GM23338 (cell line): ENCODE data around the gene RGS7. TPM values are rescaled to one million over a fixed set of nuclear protein-coding genes. Genes with fewer than 3 reads are reported as not detected.

Experiments used
- ATAC-seq: fragments of 200-7000 bp; cut with Tn5 transposase; 3 replicates; pipeline ENCODE4 v1.9.1; 2020
- DNase-seq: peaks from one replicate; pipeline ENCODE4 v3.0.0-alpha.2; 2015; ENCODE audit warnings: low spot score
- H2AFZ ChIP-seq: fragments of 200-600 bp; sonication (generic); 2 replicates; pipeline ENCODE4 v1.8.0; 2016; ENCODE audit warnings: antibody characterized with exemption, mild to moderate bottlenecking, moderate library complexity
- H3F3A ChIP-seq: fragments of 200-600 bp; sonication (generic); replicated peaks from 2 replicates; pipeline ENCODE4 v1.8.0; 2017; ENCODE audit warnings: antibody characterized with exemption, mixed run types, low read depth
- H3K27ac ChIP-seq: fragments of 200-600 bp; sonication (generic); 2 replicates; pipeline ENCODE4 v1.6.1; 2016; ENCODE audit warnings: low read depth
- H3K27me3 ChIP-seq: fragments of 200-600 bp; sonication (generic); 2 replicates; pipeline ENCODE4 v1.8.0; 2016; ENCODE audit warnings: mild to moderate bottlenecking, mixed run types, moderate library complexity; ENCODE audit not compliant: insufficient read depth
- H3K36me3 ChIP-seq: fragments of 200-600 bp; sonication (generic); 2 replicates; pipeline ENCODE4 v1.8.0; 2016; ENCODE audit warnings: mild to moderate bottlenecking; ENCODE audit not compliant: insufficient read depth
- H3K4me1 ChIP-seq: fragments of 200-600 bp; sonication (generic); 2 replicates; pipeline ENCODE4 v1.8.0; 2016; ENCODE audit warnings: mild to moderate bottlenecking, moderate library complexity; ENCODE audit not compliant: insufficient read depth
- H3K4me2 ChIP-seq: fragments of 200-600 bp; sonication (generic); 2 replicates; pipeline ENCODE4 v1.7.1; 2017; ENCODE audit warnings: mixed run types
- H3K4me3 ChIP-seq: fragments of 200-600 bp; sonication (generic); 2 replicates; pipeline ENCODE4 v1.6.1; 2016; ENCODE audit warnings: mixed run types
- H3K79me2 ChIP-seq: fragments of 200-600 bp; sonication (generic); replicated peaks from 2 replicates; pipeline ENCODE4 v1.8.0; 2017; ENCODE audit warnings: mild to moderate bottlenecking; ENCODE audit not compliant: insufficient read depth
- H3K9me2 ChIP-seq: fragments of 200-600 bp; sonication (generic); 2 replicates; pipeline ENCODE4 v1.8.0; 2017; ENCODE audit not compliant: insufficient read depth
- H4K20me1 ChIP-seq: fragments of 200-600 bp; sonication (generic); replicated peaks from 2 replicates; pipeline ENCODE4 v1.8.0; 2017; ENCODE audit warnings: mild to moderate bottlenecking; ENCODE audit not compliant: insufficient read depth
- H3K27ac Mint-ChIP-seq: 2 replicates; pipeline ENCODE4 v1.8.0; 2020; ENCODE audit warnings: inconsistent platforms, mild to moderate bottlenecking, moderate library complexity, mixed read lengths
- H3K27me3 Mint-ChIP-seq: 3 replicates; pipeline ENCODE4 v1.8.0; 2022; ENCODE audit warnings: low read depth, mild to moderate bottlenecking, moderate library complexity, mixed read lengths, inconsistent platforms; ENCODE audit not compliant: insufficient read depth, poor library complexity
- H3K36me3 Mint-ChIP-seq: 3 replicates; pipeline ENCODE4 v1.8.0; 2021; ENCODE audit warnings: low read depth, mild to moderate bottlenecking, inconsistent platforms, moderate library complexity, mixed read lengths
- H3K4me1 Mint-ChIP-seq: 3 replicates; pipeline ENCODE4 v1.8.0; 2020; ENCODE audit warnings: mild to moderate bottlenecking, inconsistent platforms, mixed read lengths
- H3K4me3 Mint-ChIP-seq: 3 replicates; pipeline ENCODE4 v1.8.0; 2021; ENCODE audit warnings: moderate library complexity, mild to moderate bottlenecking, inconsistent platforms, mixed read lengths
- H3K9me3 Mint-ChIP-seq: 3 replicates; pipeline ENCODE4 v1.8.0; 2020; ENCODE audit warnings: moderate library complexity, mild to moderate bottlenecking, inconsistent platforms, mixed read lengths
- CREB1 ChIP-seq: fragments of 250-450 bp; sonication (Bioruptor Pico); IDR thresholded peaks from 2 replicates; pipeline ENCODE4 v1.5.0; 2020; ENCODE audit warnings: low read depth, mild to moderate bottlenecking, moderate library complexity
- EZH2 ChIP-seq: fragments of 200-600 bp; sonication (generic); IDR thresholded peaks from one replicate; pipeline ENCODE4 v1.8.0; 2017; ENCODE audit warnings: antibody characterized with exemption, mild to moderate bottlenecking, low read depth; ENCODE audit not compliant: unreplicated experiment
- EZH2phosphoT487 ChIP-seq: fragments of 200-600 bp; sonication (generic); IDR thresholded peaks from one replicate; pipeline ENCODE4 v1.8.1; 2018; ENCODE audit warnings: antibody characterized with exemption; ENCODE audit not compliant: unreplicated experiment
- JUNB ChIP-seq: IDR thresholded peaks from one replicate; pipeline ENCODE4 v1.6.1; 2016; ENCODE audit warnings: antibody characterized with exemption; ENCODE audit not compliant: unreplicated experiment
- NANOG ChIP-seq: IDR thresholded peaks from 2 replicates; pipeline ENCODE4 v1.6.1; 2016; ENCODE audit warnings: antibody characterized with exemption, borderline replicate concordance
- POLR2AphosphoS5 ChIP-seq: IDR thresholded peaks from 2 replicates; pipeline ENCODE4 v1.6.1; 2016; ENCODE audit warnings: antibody characterized with exemption, low read depth
- STAT1 ChIP-seq: IDR thresholded peaks from one replicate; pipeline ENCODE4 v1.6.1; 2016; ENCODE audit warnings: antibody characterized with exemption; ENCODE audit not compliant: unreplicated experiment
- ZNF114 ChIP-seq: fragments of 250-450 bp; sonication (Bioruptor Pico); IDR thresholded peaks from 2 replicates; pipeline ENCODE4 v1.5.0; 2020; ENCODE audit warnings: mild to moderate bottlenecking, moderate library complexity
- ZNF331 ChIP-seq: fragments of 250-450 bp; sonication (Bioruptor Pico); IDR thresholded peaks from 2 replicates; pipeline ENCODE4 v1.5.0; 2020; ENCODE audit warnings: low read depth, mild to moderate bottlenecking, moderate library complexity
- polyA plus RNA-seq: library from polyadenylated mRNA; unstranded; fragments of >200 nt; fragmentation: Nextera tagmentation; extraction: Ambion mirVana; gene quantifications from 2 replicates; pipeline ENCODE4 v1.2.1, GENCODE V29; 2016
- total RNA-seq: library from RNA; depleted of rRNA; stranded (reverse); fragments of >200 nt; shearing (Covaris generic); gene quantifications from 2 replicates; pipeline ENCODE4 v1.2.3, GENCODE V29; 2014
- TF ChIP-seq, protein P1 (sequence below): fragments of 250-450 bp; sonication (Bioruptor Pico); IDR thresholded peaks from 2 replicates; pipeline ENCODE4 v1.5.0; 2020; ENCODE audit warnings: mild to moderate bottlenecking, moderate library complexity
- TF ChIP-seq, protein P2 (sequence below): IDR thresholded peaks from one replicate; pipeline ENCODE4 v1.6.1; 2018; ENCODE audit warnings: antibody characterized with exemption; ENCODE audit not compliant: unreplicated experiment
- TF ChIP-seq, protein P3 (sequence below): IDR thresholded peaks from 2 replicates; pipeline ENCODE4 v1.6.1; 2016; ENCODE audit warnings: antibody characterized with exemption
- TF ChIP-seq, protein P4 (sequence below), 2 experiments: fragments of 200-600 bp in 1 of 2; sonication (generic) in 1 of 2; conservative IDR thresholded peaks; 2 replicates each; pipeline versions ENCODE4 v1.5.1 to v1.6.1; 2016 to 2017; ENCODE audit warnings: antibody characterized with exemption in 2 of 2, low read depth in 2 of 2, mild to moderate bottlenecking in 2 of 2, moderate library complexity in 1 of 2

RGS7 gene
- total and polyA plus RNA-seq, 2 experiments from 2014 or later, result 2.0 to 2.2 TPM

DNA sequence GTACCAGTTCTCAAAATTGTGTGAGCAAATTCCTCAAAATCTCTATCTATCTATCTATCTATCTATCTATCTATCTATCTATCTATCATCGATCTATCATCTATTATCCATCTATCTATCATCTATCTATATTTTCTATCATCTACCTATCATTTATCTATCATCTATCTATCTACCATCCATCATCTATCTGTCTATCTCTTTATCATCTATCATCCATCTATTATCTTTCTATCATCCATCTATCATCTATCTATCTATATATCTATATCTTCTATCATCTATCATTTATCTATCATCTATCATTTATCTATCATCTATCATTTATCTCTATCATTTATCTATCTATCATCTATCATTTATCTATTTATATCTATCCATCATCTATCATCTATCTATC, 380.3 kb downstream of the RGS7 start:
- Histone ChIP-seq H3K27me3 (no peaks in the 10 kb centered on the region), H3K27ac (no peak overlapping the region), H4K20me1 (no peaks in the 10 kb centered on the region), H2AFZ (no peak overlapping the region), H3F3A (no peaks in the 10 kb centered on the region), H3K4me2 (no peak overlapping the region), H3K4me1 (no peaks in the 10 kb centered on the region), H3K36me3 (no peaks in the 10 kb centered on the region), H3K79me2 (no peaks in the 10 kb centered on the region), H3K4me3 (no peak overlapping the region), H3K9me2 (no peaks in the 10 kb centered on the region)
- DNase-seq (no peak), ATAC-seq (no peak)
- Mint-ChIP-seq H3K27me3 (no peaks in the 10 kb centered on the region), H3K27ac (no peak overlapping the region), H3K4me3 (no peak overlapping the region), H3K4me1 (no peaks in the 10 kb centered on the region), H3K9me3 (no peaks in the 10 kb centered on the region; the same call in 2 of the 3 replicates), H3K36me3 (no peaks in the 10 kb centered on the region)
- no peak for TF ChIP-seq NANOG
- TF ChIP-seq CREB1 (CRISPR knock-in tag), result no peak
- TF ChIP-seq, protein P1, sequence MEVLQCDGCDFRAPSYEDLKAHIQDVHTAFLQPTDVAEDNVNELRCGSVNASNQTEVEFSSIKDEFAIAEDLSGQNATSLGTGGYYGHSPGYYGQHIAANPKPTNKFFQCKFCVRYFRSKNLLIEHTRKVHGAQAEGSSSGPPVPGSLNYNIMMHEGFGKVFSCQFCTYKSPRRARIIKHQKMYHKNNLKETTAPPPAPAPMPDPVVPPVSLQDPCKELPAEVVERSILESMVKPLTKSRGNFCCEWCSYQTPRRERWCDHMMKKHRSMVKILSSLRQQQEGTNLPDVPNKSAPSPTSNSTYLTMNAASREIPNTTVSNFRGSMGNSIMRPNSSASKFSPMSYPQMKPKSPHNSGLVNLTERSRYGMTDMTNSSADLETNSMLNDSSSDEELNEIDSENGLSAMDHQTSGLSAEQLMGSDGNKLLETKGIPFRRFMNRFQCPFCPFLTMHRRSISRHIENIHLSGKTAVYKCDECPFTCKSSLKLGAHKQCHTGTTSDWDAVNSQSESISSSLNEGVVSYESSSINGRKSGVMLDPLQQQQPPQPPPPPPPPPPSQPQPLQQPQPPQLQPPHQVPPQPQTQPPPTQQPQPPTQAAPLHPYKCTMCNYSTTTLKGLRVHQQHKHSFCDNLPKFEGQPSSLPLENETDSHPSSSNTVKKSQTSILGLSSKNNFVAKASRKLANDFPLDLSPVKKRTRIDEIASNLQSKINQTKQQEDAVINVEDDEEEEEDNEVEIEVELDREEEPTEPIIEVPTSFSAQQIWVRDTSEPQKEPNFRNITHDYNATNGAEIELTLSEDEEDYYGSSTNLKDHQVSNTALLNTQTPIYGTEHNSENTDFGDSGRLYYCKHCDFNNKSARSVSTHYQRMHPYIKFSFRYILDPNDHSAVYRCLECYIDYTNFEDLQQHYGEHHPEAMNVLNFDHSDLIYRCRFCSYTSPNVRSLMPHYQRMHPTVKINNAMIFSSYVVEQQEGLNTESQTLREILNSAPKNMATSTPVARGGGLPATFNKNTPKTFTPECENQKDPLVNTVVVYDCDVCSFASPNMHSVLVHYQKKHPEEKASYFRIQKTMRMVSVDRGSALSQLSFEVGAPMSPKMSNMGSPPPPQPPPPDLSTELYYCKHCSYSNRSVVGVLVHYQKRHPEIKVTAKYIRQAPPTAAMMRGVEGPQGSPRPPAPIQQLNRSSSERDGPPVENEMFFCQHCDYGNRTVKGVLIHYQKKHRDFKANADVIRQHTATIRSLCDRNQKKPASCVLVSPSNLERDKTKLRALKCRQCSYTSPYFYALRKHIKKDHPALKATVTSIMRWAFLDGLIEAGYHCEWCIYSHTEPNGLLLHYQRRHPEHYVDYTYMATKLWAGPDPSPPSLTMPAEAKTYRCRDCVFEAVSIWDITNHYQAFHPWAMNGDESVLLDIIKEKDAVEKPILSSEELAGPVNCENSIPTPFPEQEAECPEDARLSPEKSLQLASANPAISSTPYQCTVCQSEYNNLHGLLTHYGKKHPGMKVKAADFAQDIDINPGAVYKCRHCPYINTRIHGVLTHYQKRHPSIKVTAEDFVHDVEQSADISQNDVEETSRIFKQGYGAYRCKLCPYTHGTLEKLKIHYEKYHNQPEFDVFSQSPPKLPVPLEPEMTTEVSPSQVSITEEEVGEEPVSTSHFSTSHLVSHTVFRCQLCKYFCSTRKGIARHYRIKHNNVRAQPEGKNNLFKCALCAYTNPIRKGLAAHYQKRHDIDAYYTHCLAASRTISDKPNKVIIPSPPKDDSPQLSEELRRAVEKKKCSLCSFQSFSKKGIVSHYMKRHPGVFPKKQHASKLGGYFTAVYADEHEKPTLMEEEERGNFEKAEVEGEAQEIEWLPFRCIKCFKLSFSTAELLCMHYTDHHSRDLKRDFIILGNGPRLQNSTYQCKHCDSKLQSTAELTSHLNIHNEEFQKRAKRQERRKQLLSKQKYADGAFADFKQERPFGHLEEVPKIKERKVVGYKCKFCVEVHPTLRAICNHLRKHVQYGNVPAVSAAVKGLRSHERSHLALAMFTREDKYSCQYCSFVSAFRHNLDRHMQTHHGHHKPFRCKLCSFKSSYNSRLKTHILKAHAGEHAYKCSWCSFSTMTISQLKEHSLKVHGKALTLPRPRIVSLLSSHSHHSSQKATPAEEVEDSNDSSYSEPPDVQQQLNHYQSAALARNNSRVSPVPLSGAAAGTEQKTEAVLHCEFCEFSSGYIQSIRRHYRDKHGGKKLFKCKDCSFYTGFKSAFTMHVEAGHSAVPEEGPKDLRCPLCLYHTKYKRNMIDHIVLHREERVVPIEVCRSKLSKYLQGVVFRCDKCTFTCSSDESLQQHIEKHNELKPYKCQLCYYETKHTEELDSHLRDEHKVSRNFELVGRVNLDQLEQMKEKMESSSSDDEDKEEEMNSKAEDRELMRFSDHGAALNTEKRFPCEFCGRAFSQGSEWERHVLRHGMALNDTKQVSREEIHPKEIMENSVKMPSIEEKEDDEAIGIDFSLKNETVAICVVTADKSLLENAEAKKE (CRISPR knock-in tag), result no peak
- TF ChIP-seq, protein P2, sequence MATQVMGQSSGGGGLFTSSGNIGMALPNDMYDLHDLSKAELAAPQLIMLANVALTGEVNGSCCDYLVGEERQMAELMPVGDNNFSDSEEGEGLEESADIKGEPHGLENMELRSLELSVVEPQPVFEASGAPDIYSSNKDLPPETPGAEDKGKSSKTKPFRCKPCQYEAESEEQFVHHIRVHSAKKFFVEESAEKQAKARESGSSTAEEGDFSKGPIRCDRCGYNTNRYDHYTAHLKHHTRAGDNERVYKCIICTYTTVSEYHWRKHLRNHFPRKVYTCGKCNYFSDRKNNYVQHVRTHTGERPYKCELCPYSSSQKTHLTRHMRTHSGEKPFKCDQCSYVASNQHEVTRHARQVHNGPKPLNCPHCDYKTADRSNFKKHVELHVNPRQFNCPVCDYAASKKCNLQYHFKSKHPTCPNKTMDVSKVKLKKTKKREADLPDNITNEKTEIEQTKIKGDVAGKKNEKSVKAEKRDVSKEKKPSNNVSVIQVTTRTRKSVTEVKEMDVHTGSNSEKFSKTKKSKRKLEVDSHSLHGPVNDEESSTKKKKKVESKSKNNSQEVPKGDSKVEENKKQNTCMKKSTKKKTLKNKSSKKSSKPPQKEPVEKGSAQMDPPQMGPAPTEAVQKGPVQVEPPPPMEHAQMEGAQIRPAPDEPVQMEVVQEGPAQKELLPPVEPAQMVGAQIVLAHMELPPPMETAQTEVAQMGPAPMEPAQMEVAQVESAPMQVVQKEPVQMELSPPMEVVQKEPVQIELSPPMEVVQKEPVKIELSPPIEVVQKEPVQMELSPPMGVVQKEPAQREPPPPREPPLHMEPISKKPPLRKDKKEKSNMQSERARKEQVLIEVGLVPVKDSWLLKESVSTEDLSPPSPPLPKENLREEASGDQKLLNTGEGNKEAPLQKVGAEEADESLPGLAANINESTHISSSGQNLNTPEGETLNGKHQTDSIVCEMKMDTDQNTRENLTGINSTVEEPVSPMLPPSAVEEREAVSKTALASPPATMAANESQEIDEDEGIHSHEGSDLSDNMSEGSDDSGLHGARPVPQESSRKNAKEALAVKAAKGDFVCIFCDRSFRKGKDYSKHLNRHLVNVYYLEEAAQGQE, result no peak
- TF ChIP-seq, protein P3, sequence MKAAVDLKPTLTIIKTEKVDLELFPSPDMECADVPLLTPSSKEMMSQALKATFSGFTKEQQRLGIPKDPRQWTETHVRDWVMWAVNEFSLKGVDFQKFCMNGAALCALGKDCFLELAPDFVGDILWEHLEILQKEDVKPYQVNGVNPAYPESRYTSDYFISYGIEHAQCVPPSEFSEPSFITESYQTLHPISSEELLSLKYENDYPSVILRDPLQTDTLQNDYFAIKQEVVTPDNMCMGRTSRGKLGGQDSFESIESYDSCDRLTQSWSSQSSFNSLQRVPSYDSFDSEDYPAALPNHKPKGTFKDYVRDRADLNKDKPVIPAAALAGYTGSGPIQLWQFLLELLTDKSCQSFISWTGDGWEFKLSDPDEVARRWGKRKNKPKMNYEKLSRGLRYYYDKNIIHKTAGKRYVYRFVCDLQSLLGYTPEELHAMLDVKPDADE, result no peak
- TF ChIP-seq, protein P4, sequence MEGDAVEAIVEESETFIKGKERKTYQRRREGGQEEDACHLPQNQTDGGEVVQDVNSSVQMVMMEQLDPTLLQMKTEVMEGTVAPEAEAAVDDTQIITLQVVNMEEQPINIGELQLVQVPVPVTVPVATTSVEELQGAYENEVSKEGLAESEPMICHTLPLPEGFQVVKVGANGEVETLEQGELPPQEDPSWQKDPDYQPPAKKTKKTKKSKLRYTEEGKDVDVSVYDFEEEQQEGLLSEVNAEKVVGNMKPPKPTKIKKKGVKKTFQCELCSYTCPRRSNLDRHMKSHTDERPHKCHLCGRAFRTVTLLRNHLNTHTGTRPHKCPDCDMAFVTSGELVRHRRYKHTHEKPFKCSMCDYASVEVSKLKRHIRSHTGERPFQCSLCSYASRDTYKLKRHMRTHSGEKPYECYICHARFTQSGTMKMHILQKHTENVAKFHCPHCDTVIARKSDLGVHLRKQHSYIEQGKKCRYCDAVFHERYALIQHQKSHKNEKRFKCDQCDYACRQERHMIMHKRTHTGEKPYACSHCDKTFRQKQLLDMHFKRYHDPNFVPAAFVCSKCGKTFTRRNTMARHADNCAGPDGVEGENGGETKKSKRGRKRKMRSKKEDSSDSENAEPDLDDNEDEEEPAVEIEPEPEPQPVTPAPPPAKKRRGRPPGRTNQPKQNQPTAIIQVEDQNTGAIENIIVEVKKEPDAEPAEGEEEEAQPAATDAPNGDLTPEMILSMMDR (conservative IDR thresholded peaks at IDR 0.05; ENCODE audit: low read depth in 2 of 2), result no peak
- no peak for TF ChIP-seq EZH2
- TF ChIP-seq EZH2phosphoT487, result no peak
- no peak for TF ChIP-seq STAT1
- TF ChIP-seq POLR2AphosphoS5, result no peak
- TF ChIP-seq ZNF331, result no peak
- no peak for TF ChIP-seq ZNF114 (CRISPR knock-in tag)
- TF ChIP-seq JUNB, result no peak
